Progenitor cell of endocrine pancreas (in vitro differentiated cells): ENCODE data around the gene SELENOT. TPM values are rescaled to one million over a fixed set of nuclear protein-coding genes. Genes with fewer than 3 reads are reported as not detected.

Experiments
- DNase-seq: peaks from one replicate; pipeline ENCODE4 v3.0.0; 2021; ENCODE audit warnings: low spot score; ENCODE audit not compliant: unreplicated experiment
- H3K27ac Mint-ChIP-seq: 2 replicates; pipeline ENCODE4 v1.8.0; 2021; ENCODE audit warnings: mild to moderate bottlenecking, moderate library complexity, mixed read lengths
- H3K27me3 Mint-ChIP-seq: 2 replicates; pipeline ENCODE4 v1.8.0; 2021; ENCODE audit warnings: mixed read lengths
- H3K36me3 Mint-ChIP-seq: 2 replicates; pipeline ENCODE4 v1.8.0; 2022; ENCODE audit warnings: mixed read lengths; ENCODE audit not compliant: insufficient read depth
- H3K4me1 Mint-ChIP-seq: 2 replicates; pipeline ENCODE4 v1.8.0; 2021; ENCODE audit warnings: low read depth, mixed read lengths
- H3K4me3 Mint-ChIP-seq: 2 replicates; pipeline ENCODE4 v1.8.0; 2021; ENCODE audit warnings: low read depth, mild to moderate bottlenecking, moderate library complexity, mixed read lengths
- H3K9me3 Mint-ChIP-seq: 2 replicates; pipeline ENCODE4 v1.8.0; 2021; ENCODE audit warnings: low read depth, mixed read lengths
- total RNA-seq: library from RNA; stranded (reverse); gene quantifications from 2 replicates; pipeline ENCODE4 v1.2.1, GENCODE V29; 2021
- TF ChIP-seq, protein P1 (sequence below): fragments of 200-600 bp; sonication (generic); IDR thresholded peaks from one replicate; pipeline ENCODE4 v1.5.0; 2021; ENCODE audit warnings: antibody characterized with exemption, mild to moderate bottlenecking; ENCODE audit not compliant: unreplicated experiment

Gene SELENOT
- total RNA-seq, 1 donor from 2014 or later: 68.1 TPM

- no peaks in the 10 kb centered on the region for H3K4me1 Mint-ChIP-seq
- no peak for DNase-seq
- H3K9me3 Mint-ChIP-seq: no peaks in the 10 kb centered on the region
- H3K27ac Mint-ChIP-seq: no peak overlapping the region
- no peaks in the 10 kb centered on the region for H3K36me3 Mint-ChIP-seq
- TF ChIP-seq, protein P1, sequence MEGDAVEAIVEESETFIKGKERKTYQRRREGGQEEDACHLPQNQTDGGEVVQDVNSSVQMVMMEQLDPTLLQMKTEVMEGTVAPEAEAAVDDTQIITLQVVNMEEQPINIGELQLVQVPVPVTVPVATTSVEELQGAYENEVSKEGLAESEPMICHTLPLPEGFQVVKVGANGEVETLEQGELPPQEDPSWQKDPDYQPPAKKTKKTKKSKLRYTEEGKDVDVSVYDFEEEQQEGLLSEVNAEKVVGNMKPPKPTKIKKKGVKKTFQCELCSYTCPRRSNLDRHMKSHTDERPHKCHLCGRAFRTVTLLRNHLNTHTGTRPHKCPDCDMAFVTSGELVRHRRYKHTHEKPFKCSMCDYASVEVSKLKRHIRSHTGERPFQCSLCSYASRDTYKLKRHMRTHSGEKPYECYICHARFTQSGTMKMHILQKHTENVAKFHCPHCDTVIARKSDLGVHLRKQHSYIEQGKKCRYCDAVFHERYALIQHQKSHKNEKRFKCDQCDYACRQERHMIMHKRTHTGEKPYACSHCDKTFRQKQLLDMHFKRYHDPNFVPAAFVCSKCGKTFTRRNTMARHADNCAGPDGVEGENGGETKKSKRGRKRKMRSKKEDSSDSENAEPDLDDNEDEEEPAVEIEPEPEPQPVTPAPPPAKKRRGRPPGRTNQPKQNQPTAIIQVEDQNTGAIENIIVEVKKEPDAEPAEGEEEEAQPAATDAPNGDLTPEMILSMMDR: no peak
- peaks cover 8% of the 10 kb centered on the region for H3K27me3 Mint-ChIP-seq
- no peak overlapping the region for H3K4me3 Mint-ChIP-seq
Observed at GRCh38 chr3:150666167-150666566, 63.0 kb downstream of the SELENOT start.

DNA sequence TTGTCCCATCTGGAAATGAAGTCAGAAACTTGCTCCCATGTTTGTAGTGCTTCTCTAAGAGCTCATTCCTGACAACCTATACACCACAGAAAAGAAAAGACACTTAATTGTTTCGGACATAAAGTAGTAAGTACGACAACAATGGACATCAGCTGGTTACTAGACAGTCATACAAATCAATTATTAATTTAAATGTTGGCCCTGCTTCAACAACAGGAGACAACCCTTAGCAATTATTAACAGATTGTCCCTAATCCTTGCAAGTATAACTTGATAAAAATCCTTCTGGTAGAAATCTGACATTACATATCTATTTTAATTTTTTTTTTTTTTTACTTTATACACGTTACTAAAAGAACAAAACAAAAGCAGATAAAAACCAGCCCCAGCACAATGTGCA lies 70.8 kb downstream of the SELENOT start:
- no peaks in the 10 kb centered on the region for H3K4me1 Mint-ChIP-seq
- H3K27me3 Mint-ChIP-seq: no peaks in the 10 kb centered on the region
- no peak for DNase-seq
- peaks cover 11% of the 10 kb centered on the region for H3K9me3 Mint-ChIP-seq
- no peaks in the 10 kb centered on the region for H3K36me3 Mint-ChIP-seq
- no peak overlapping the region for H3K27ac Mint-ChIP-seq
- TF ChIP-seq, protein P1: no peak
- no peak overlapping the region for H3K4me3 Mint-ChIP-seq

- no peak for DNase-seq
- Mint-ChIP-seq H3K27me3 (no peaks in the 10 kb centered on the region), H3K4me3 (no peak overlapping the region), H3K9me3 (peaks cover 11% of the 10 kb centered on the region), H3K27ac (no peak overlapping the region), H3K4me1 (no peaks in the 10 kb centered on the region), H3K36me3 (no peaks in the 10 kb centered on the region)
- TF ChIP-seq, protein P1: no peak
Observed at GRCh38 chr3:150675587-150675986, 72.5 kb downstream of the SELENOT start.

Other genes with a start within 250 kb of the SELENOT start
- gene TSC22D2, start 195.0 kb upstream of the SELENOT start, total RNA-seq: 31.9 and 35.5 TPM in 2 replicates
- 94.9 and 97.7 TPM in 2 replicates for gene SERP1, start 56.8 kb upstream of the SELENOT start, total RNA-seq
- 66.4 and 67.4 TPM in 2 replicates for gene EIF2A, start 56.5 kb upstream of the SELENOT start, total RNA-seq
- 0.49 TPM in 1 of 2 replicates, not detected in the other for gene ERICH6, start 100.6 kb downstream of the SELENOT start, total RNA-seq
- gene SIAH2, start 159.8 kb downstream of the SELENOT start, total RNA-seq: 14.4 and 17.9 TPM in 2 replicates